Peyer's patch (tissue), 4 donors: Measurements from ENCODE around the gene EGFLAM. TPM values are rescaled to one million over a fixed set of nuclear protein-coding genes. Genes with fewer than 3 reads are reported as not detected.

Experiments used
- DNase-seq, 3 donors: peaks; one replicate each; pipeline ENCODE4 v3.0.0-alpha.2; 2017 to 2019
- H3K27ac ChIP-seq, 4 donors: fragments of 200-600 bp; sonication (generic); one replicate each; pipeline ENCODE4 v1.5.1; 2016 to 2019
- H3K27me3 ChIP-seq, 2 donors: fragments of 200-600 bp; sonication (generic); one replicate each; pipeline ENCODE4 v1.5.1; 2019
- H3K36me3 ChIP-seq, 3 donors: fragments of 200-600 bp; sonication (generic); one replicate each; pipeline ENCODE4 v1.5.1; 2016 to 2019
- H3K4me1 ChIP-seq, 4 donors: fragments of 200-600 bp; sonication (generic); one replicate each; pipeline ENCODE4 v1.5.1; 2016 to 2019
- H3K4me3 ChIP-seq, 4 donors: fragments of 200-600 bp; sonication (generic); 1 replicate in 3 of 4; 2 replicates in 1 of 4; pipeline ENCODE4 v1.5.1; 2016 to 2019; ENCODE audit warnings: mild to moderate bottlenecking in 1 of 4
- H3K9me3 ChIP-seq, 4 donors: fragments of 200-600 bp; sonication (generic); one replicate each; pipeline ENCODE4 v1.5.1; 2016 to 2019; ENCODE audit warnings: mild to moderate bottlenecking in 1 of 4
- CTCF ChIP-seq, 6 experiments: fragments of 450-650 bp in 4 of 6; fragments of 200-600 bp in 2 of 6; sonication (generic) in 1 of 6; IDR thresholded peaks; one replicate each; pipeline ENCODE4 v1.5.1; 2017 to 2019; ENCODE audit warnings: antibody characterized with exemption in 6 of 6, mild to moderate bottlenecking in 3 of 6, moderate library complexity in 1 of 6
- POLR2A ChIP-seq, 2 donors: fragments of 450-650 bp; IDR thresholded peaks; one replicate each; pipeline ENCODE4 v1.5.1; 2017; ENCODE audit warnings: antibody characterized with exemption in 2 of 2, mild to moderate bottlenecking in 2 of 2, moderate library complexity in 2 of 2
- small RNA-seq, 2 donors: library from RNA; depleted of rRNA; stranded (forward); fragments of <200 nt; gene quantifications; one replicate each; pipeline ENCODE3, GENCODE V24; 2016
- total RNA-seq, 4 donors: library from RNA; depleted of rRNA; stranded (reverse); fragments of >200 nt; gene quantifications; one replicate each; pipeline ENCODE4 v1.1.0, GENCODE V29; 2016

Gene EGFLAM
- total RNA-seq, 4 donors from 2014 or later, result 0.54 to 1.7 (median 0.70) TPM; not detected in 1

DNA sequence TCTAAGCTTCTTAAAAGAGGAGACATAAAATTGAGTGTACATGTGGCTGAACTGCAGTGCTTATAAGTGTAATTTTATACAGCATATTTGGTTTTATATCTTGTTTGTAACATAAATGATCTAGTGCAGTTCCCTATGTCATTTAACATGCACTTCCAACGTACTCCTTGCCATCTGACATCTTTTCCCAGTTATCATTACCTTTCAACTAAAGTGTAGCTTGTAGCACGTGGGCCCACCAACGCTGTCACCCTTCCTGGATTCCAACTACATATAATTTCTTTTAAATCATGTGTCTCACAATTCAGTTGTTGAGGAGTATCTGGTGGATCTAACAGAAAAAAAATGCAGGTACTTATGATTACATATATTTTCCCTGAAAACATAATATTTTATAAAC lies 247.9 kb downstream of the EGFLAM start:
- TF ChIP-seq POLR2A (IDR thresholded peaks at IDR 0.05) (no peak), CTCF (IDR thresholded peaks at IDR 0.05) (no peak)
- Histone ChIP-seq H3K4me3 (no peak overlapping the region), H3K27ac (no peak overlapping the region), H3K9me3 (no peaks in the 10 kb centered on the region), H3K4me1 (no peaks in the 10 kb centered on the region), H3K27me3 (no peaks in the 10 kb centered on the region), H3K36me3 (no peaks in the 10 kb centered on the region)
- no peak for DNase-seq

DNA sequence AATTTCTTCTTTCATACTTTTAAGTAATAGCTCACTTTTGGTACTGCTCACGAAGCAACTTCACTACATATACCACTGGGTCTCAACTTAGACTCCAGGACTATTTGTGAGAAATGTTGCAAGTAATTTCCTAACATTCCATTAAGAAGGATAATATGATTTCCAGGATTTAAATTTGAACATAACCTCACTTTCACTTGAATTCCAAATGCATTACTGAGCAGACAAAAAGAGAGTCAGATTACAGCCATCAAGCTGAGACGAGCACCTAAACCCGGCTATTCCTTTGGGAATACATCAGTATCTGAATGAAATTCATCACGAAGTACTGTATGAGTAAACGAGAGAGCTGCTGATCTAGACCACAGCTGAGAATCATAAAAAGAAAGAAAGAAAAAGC lies 250.8 kb downstream of the EGFLAM start:
- no peak overlapping the region for H3K4me3 ChIP-seq
- H3K27me3 ChIP-seq, result no peaks in the 10 kb centered on the region
- no peaks in the 10 kb centered on the region for H3K4me1 ChIP-seq
- no peaks in the 10 kb centered on the region for H3K36me3 ChIP-seq
- no peak overlapping the region for H3K27ac ChIP-seq
- DNase-seq, result no peak
- H3K9me3 ChIP-seq, result no peaks in the 10 kb centered on the region
- TF ChIP-seq POLR2A (IDR thresholded peaks at IDR 0.05) (no peak), CTCF (IDR thresholded peaks at IDR 0.05) (no peak)

Small RNAs within 50 kb of the gene (small RNA-seq; reads per million reads assigned to genes)
- 0 reads per million in 2 donors for gene AC091839.1
